Measurements from ENCODE around the gene CDH4. TPM values are rescaled to one million over a fixed set of nuclear protein-coding genes. Genes with fewer than 3 reads are reported as not detected.

Gene CDH4
- total RNA-seq, 1 donor from 2014 or later = 0.23 TPM

DNA sequence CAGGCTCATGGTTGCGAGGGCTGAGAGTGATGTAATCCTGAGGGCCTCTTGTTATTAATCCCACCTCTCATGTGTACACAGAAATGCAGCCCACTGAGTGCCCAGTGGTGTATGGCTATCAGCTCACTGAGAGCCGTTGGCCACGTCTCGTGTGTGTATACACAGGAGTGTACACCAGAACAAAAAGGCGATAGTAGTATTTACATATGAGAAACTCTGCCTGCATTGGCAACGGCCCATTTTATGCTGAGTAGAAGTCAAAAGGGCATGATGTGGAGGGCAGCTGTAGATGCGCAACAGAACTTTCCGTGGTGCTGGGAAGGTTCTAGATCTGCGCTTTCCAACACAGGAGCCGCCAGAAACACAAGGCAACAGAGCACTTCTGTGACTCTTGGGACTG lies 28.9 kb upstream of the CDH4 start:
- Mint-ChIP-seq H3K27me3 (ENCODE audit: unreplicated experiment) (peaks cover 2% of the 10 kb centered on the region), H3K27ac (ENCODE audit: unreplicated experiment) (no peak overlapping the region), H3K36me3 (ENCODE audit: low read depth, unreplicated experiment) (peaks cover 4% of the 10 kb centered on the region), H3K4me3 (ENCODE audit: unreplicated experiment) (no peak overlapping the region), H3K9me3 (ENCODE audit: unreplicated experiment) (no peaks in the 10 kb centered on the region), H3K4me1 (ENCODE audit: unreplicated experiment) (no peaks in the 10 kb centered on the region)
- no peak for DNase-seq (ENCODE audit: low spot score)
- TF ChIP-seq, protein P1, sequence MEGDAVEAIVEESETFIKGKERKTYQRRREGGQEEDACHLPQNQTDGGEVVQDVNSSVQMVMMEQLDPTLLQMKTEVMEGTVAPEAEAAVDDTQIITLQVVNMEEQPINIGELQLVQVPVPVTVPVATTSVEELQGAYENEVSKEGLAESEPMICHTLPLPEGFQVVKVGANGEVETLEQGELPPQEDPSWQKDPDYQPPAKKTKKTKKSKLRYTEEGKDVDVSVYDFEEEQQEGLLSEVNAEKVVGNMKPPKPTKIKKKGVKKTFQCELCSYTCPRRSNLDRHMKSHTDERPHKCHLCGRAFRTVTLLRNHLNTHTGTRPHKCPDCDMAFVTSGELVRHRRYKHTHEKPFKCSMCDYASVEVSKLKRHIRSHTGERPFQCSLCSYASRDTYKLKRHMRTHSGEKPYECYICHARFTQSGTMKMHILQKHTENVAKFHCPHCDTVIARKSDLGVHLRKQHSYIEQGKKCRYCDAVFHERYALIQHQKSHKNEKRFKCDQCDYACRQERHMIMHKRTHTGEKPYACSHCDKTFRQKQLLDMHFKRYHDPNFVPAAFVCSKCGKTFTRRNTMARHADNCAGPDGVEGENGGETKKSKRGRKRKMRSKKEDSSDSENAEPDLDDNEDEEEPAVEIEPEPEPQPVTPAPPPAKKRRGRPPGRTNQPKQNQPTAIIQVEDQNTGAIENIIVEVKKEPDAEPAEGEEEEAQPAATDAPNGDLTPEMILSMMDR (IDR thresholded peaks at IDR 0.05; ENCODE audit: unreplicated experiment) = no peak

DNA sequence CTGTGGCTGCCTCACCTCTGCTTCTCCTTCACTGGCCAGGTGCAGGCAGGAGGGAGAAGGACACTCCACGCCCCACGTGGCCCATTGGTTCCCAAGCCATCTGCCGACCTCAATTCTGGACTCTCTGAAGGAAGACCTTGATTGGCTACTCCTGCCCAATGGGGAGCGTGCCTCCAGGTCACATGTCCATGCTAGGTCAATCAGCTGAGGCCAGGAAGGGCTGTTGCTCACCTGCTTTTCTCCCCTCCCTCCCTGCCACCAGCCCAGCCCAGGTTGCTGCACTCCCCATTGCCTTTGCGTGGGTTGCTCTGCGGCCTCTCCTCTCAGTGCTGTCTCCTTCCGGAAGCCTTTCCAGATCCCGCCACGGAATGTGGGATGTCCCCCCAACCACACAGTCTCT lies 21.9 kb upstream of the CDH4 start:
- TF ChIP-seq, protein P1 (IDR thresholded peaks at IDR 0.05; ENCODE audit: unreplicated experiment) = no peak
- no peak for DNase-seq (ENCODE audit: low spot score)
- Mint-ChIP-seq H3K36me3 (ENCODE audit: low read depth, unreplicated experiment) (peaks cover 4% of the 10 kb centered on the region), H3K4me3 (ENCODE audit: unreplicated experiment) (no peak overlapping the region), H3K27ac (ENCODE audit: unreplicated experiment) (no peak overlapping the region), H3K9me3 (ENCODE audit: unreplicated experiment) (peaks cover 5% of the 10 kb centered on the region), H3K27me3 (ENCODE audit: unreplicated experiment) (peaks cover 3% of the 10 kb centered on the region), H3K4me1 (ENCODE audit: unreplicated experiment) (no peaks in the 10 kb centered on the region)

DNA sequence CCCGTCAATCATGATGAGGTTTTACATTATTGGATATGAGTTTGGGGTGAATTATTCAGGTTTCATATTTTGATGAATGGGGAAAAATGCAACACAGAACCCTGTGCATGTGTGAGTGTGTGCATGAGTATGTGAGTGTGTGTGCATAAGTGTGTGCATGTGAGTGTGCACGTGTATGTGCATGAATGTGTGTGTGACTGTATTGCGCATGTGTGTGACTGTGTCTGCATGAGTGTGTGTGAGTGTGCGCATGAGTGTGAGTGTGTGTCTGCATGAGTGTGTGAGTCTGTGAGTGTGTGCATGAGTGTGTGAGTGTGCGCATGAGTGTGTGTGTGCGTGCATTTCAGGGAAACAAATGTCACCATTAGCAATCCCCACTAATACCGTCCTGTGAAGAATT lies 18.5 kb upstream of the CDH4 start:
- H3K36me3 Mint-ChIP-seq (ENCODE audit: low read depth, unreplicated experiment) = peaks cover 4% of the 10 kb centered on the region
- no peak for DNase-seq (ENCODE audit: low spot score)
- TF ChIP-seq, protein P1 (IDR thresholded peaks at IDR 0.05; ENCODE audit: unreplicated experiment) = no peak
- no peak overlapping the region for H3K27ac Mint-ChIP-seq (ENCODE audit: unreplicated experiment)
- H3K4me3 Mint-ChIP-seq (ENCODE audit: unreplicated experiment) = no peak overlapping the region
- peaks cover 5% of the 10 kb centered on the region for H3K9me3 Mint-ChIP-seq (ENCODE audit: unreplicated experiment)
- H3K4me1 Mint-ChIP-seq (ENCODE audit: unreplicated experiment) = no peaks in the 10 kb centered on the region
- H3K27me3 Mint-ChIP-seq (ENCODE audit: unreplicated experiment) = peaks cover 3% of the 10 kb centered on the region

DNA sequence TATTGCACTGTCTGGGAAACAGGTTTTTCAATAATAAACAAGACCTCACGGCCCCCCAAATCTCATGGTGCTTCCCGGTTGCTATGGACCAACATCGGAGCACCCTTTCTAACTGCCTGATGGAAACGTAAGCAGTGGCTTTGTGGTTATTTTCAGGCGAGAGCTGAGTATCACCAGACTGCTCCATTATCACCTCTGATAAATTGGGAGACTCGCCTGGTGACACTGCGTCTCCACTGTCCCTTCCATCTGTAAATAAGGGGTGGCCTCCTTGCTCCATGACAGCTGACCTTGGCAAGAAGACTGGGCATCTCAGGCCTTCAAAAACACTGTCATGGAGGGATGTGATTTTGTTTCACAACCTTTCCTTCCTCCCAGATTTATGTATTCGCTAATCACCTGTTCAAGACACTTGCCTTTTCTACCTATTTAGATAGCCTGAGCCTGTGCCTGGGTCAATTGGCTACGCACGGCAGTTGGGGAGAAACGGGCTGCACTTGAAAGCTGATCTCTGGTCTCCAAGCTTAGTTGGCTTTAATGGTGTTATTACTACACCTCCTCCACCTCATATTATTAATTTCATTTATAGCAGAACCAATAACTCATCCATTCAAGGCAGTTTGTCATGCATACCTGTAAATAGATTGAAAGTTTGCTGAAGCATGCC lies 17.7 kb upstream of the CDH4 start:
- Mint-ChIP-seq H3K4me3 (ENCODE audit: unreplicated experiment) (no peak overlapping the region), H3K27me3 (ENCODE audit: unreplicated experiment) (peaks cover 5% of the 10 kb centered on the region), H3K36me3 (ENCODE audit: low read depth, unreplicated experiment) (peaks cover 4% of the 10 kb centered on the region), H3K4me1 (ENCODE audit: unreplicated experiment) (no peaks in the 10 kb centered on the region), H3K27ac (ENCODE audit: unreplicated experiment) (no peak overlapping the region), H3K9me3 (ENCODE audit: unreplicated experiment) (peaks cover 5% of the 10 kb centered on the region)
- DNase-seq (ENCODE audit: low spot score) = no peak
- TF ChIP-seq, protein P1 (IDR thresholded peaks at IDR 0.05; ENCODE audit: unreplicated experiment) = no peak

DNA sequence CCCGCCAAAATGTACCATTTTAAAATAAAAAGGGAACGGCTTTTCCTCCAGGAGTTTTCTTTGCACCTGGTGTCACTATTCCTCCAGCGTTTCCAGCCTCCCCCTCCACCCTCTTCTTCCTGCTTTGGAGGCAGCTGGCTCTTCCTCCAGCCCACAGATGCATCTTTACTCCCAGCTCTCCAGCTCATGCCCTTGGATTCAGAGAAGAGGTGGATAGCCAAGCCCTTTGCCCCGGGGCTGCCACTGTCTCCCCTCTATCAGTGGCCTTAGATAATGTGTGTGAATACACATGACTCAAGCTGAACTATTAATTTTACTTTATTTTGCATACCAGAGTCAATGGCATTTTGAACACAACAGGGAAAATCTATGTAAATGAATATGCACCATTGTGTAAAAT lies 15.3 kb upstream of the CDH4 start:
- Mint-ChIP-seq H3K27me3 (ENCODE audit: unreplicated experiment) (peaks cover 9% of the 10 kb centered on the region), H3K4me1 (ENCODE audit: unreplicated experiment) (no peaks in the 10 kb centered on the region)

More for the DNA sequence above, 15.3 kb upstream of the CDH4 start:
- Mint-ChIP-seq H3K4me3 (ENCODE audit: unreplicated experiment) (no peak overlapping the region), H3K27ac (ENCODE audit: unreplicated experiment) (no peak overlapping the region), H3K9me3 (ENCODE audit: unreplicated experiment) (peaks cover 5% of the 10 kb centered on the region), H3K36me3 (ENCODE audit: low read depth, unreplicated experiment) (peaks cover 4% of the 10 kb centered on the region)
- DNase-seq (ENCODE audit: low spot score) = no peak
- TF ChIP-seq, protein P1 (IDR thresholded peaks at IDR 0.05; ENCODE audit: unreplicated experiment) = no peak

Measured in endothelial cell (in vitro differentiated cells).